Peyer's patch (tissue), 4 donors: ENCODE results near the gene MYO6.

Experiments
- POLR2A ChIP-seq, 2 donors: fragments of 450-650 bp; IDR thresholded peaks; one replicate each; pipeline ENCODE4 v1.5.1; 2017; ENCODE audit warnings: antibody characterized with exemption in 2 of 2, mild to moderate bottlenecking in 2 of 2, moderate library complexity in 2 of 2
- TF ChIP-seq, protein P1 (sequence below), 6 experiments: fragments of 450-650 bp in 4 of 6; fragments of 200-600 bp in 2 of 6; sonication (generic) in 1 of 6; IDR thresholded peaks; one replicate each; pipeline ENCODE4 v1.5.1; 2017 to 2019; ENCODE audit warnings: antibody characterized with exemption in 6 of 6, mild to moderate bottlenecking in 3 of 6, moderate library complexity in 1 of 6

DNA sequence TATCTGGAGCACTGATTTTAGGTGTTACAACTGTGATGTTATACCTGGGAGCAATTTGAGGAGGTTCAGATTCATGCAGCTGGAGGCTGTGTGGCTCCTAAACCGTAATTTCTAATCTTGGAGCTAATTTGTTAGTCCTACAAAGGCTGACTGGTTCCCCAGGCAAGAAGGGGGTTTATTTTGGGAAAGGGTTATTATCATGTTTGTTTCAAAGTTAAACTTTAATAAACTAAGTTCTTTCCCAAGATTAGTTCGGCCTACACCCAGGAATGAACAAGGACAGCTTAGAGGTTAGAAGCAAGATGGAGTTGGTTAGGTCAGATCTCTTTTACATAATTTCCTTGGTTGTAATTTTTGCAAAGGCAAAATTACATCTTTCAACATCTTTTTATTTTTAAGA lies 135.8 kb downstream of the MYO6 start:
- TF ChIP-seq, protein P1, sequence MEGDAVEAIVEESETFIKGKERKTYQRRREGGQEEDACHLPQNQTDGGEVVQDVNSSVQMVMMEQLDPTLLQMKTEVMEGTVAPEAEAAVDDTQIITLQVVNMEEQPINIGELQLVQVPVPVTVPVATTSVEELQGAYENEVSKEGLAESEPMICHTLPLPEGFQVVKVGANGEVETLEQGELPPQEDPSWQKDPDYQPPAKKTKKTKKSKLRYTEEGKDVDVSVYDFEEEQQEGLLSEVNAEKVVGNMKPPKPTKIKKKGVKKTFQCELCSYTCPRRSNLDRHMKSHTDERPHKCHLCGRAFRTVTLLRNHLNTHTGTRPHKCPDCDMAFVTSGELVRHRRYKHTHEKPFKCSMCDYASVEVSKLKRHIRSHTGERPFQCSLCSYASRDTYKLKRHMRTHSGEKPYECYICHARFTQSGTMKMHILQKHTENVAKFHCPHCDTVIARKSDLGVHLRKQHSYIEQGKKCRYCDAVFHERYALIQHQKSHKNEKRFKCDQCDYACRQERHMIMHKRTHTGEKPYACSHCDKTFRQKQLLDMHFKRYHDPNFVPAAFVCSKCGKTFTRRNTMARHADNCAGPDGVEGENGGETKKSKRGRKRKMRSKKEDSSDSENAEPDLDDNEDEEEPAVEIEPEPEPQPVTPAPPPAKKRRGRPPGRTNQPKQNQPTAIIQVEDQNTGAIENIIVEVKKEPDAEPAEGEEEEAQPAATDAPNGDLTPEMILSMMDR (IDR thresholded peaks at IDR 0.05), result no peak
- no peak for TF ChIP-seq POLR2A (IDR thresholded peaks at IDR 0.05)
